Adrenal gland (tissue), 12 donors: ENCODE measurements around the gene RSKR. TPM values are rescaled to one million over a fixed set of nuclear protein-coding genes. Genes with fewer than 3 reads are reported as not detected.

Experiments
- DNase-seq, 7 donors: peaks; one replicate each; pipeline ENCODE4 v3.0.0-alpha.2; 2019 to 2020
- H3K27ac ChIP-seq, 5 donors: fragments of 200-600 bp; sonication (generic) in 4 of 5; 1 replicate in 3 of 5; 2 replicates in 2 of 5; pipeline versions ENCODE4 v1.5.1 to v1.8.0; 2016 to 2020; ENCODE audit warnings: mild to moderate bottlenecking in 1 of 5
- H3K27me3 ChIP-seq: fragments of 200-600 bp; 2 replicates; pipeline ENCODE4 v1.8.0; 2021
- H3K36me3 ChIP-seq, 2 donors: fragments of 200-600 bp; replicated peaks in 1 of 2; 1 replicate in 1 of 2; 2 replicates in 1 of 2; pipeline versions ENCODE4 v1.5.1 to v1.8.0; 2018 to 2022
- H3K4me1 ChIP-seq, 2 donors: fragments of 200-600 bp; replicated peaks in 1 of 2; 1 replicate in 1 of 2; 2 replicates in 1 of 2; pipeline versions ENCODE4 v1.5.1 to v1.8.0; 2018 to 2021
- H3K4me3 ChIP-seq, 4 donors: fragments of 200-600 bp; sonication (generic) in 3 of 4; one replicate each; pipeline ENCODE4 v1.5.1; 2016 to 2018
- H3K9me3 ChIP-seq, 3 donors: fragments of 200-600 bp; sonication (generic) in 1 of 3; replicated peaks in 1 of 3; 1 replicate in 2 of 3; 2 replicates in 1 of 3; pipeline versions ENCODE4 v1.5.1 to v1.8.0; 2016 to 2021
- POLR2A ChIP-seq, 2 donors: fragments of 450-650 bp; IDR thresholded peaks; one replicate each; pipeline ENCODE4 v1.6.1; 2017; ENCODE audit warnings: antibody characterized with exemption in 2 of 2, mild to moderate bottlenecking in 2 of 2, moderate library complexity in 1 of 2
- WGBS, 4 donors: extraction: QIAGEN DNeasy Blood & Tissue Kit in 2 of 4; methylation state at CpG; one replicate each; pipeline versions ENCODE4 v1.1.5 to v1.1.7; 2013 to 2017; 5-methylcytosine and 5-hydroxymethylcytosine counted together
- intact Hi-C, 2 donors: fragments of 100-400 bp; cut with DNase I; formaldehyde crosslinking; loops; one replicate each; pipeline versions ENCODE4 v1.14.1 to v1.15.0; 2022 to 2023
- polyA plus RNA-seq, 3 donors: library from polyadenylated mRNA; stranded (reverse); fragments of 200-250 nt in 2 of 3; fragments of 350-450 nt in 1 of 3; fragmentation: Illumina TruSeq in 1 of 3; extraction: RNeasy Lipid Tissue Mini Kit (QIAGEN cat#74804) in 1 of 3; gene quantifications; one replicate each; pipeline ENCODE4 v1.2.3, GENCODE V29; 2013 to 2014
- total RNA-seq, 9 donors: library from RNA; depleted of rRNA in 4 of 9; stranded (reverse); fragments of >200 nt in 4 of 9; fragments of 120-200 nt in 1 of 9; fragmentation: NEBNext Ultra II Directional in 1 of 9; extraction: Animal tissue kit (Norgen Biotek cat#: 25700) in 1 of 9; gene quantifications; one replicate each; pipeline versions ENCODE4 v1.1.0 to v1.2.4, GENCODE V29; 2013 to 2023
- TF ChIP-seq, protein P1 (sequence below), 6 experiments: fragments of 450-650 bp in 4 of 6; fragments of 200-600 bp in 2 of 6; sonication (generic) in 1 of 6; IDR thresholded peaks; 1 replicate in 5 of 6; 2 replicates in 1 of 6; pipeline versions ENCODE4 v1.5.1 to v1.8.0; 2016 to 2021; ENCODE audit warnings: antibody characterized with exemption in 6 of 6, mild to moderate bottlenecking in 2 of 6, moderate library complexity in 1 of 6
- donor health status: healthy with polysubstance abuse.
- donor health status: Bipolar disorder and iron deficiency.
- donor health status: DM: yes; HTN: yes; CAD: no.
- donor health status: DM: no; HTN: no; CAD: no.
- donor health status: DM: no; HTN: no; CAD: no.
- donor health status: DM: yes; HTN: yes; CAD: no.

Gene RSKR
- total and polyA plus RNA-seq, 12 donors = 1.1 to 12.3 (median 5.1) TPM

DNA sequence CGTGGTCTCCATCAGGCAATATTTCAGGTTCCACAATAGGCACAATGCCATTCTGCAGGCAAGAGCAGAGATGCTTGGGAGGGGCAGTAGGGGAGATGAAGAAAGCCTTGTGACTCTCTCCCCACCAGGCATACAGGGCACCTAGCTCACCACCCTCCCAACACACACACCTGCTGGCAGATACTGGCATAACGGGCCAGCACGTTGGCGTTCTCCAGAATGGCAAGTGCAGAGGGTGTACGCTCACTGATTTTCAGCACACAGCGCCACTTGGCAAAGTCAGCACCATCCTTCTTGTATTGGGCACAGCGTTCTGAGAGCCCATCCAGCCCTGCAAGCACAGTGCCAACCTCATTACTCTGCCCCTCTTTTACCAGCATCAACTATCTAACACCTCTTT is 39.5 kb downstream of the RSKR start:
- H3K4me1 ChIP-seq = peaks cover 13 to 25% of the 10 kb centered on the region in 2 donors
- H3K4me3 ChIP-seq = no peak overlapping the region
- DNase-seq = no peak
- no peaks in the 10 kb centered on the region for H3K36me3 ChIP-seq
- intact Hi-C loops = no loop called here
- no peak for TF ChIP-seq POLR2A (IDR thresholded peaks at IDR 0.05)
- TF ChIP-seq, protein P1, sequence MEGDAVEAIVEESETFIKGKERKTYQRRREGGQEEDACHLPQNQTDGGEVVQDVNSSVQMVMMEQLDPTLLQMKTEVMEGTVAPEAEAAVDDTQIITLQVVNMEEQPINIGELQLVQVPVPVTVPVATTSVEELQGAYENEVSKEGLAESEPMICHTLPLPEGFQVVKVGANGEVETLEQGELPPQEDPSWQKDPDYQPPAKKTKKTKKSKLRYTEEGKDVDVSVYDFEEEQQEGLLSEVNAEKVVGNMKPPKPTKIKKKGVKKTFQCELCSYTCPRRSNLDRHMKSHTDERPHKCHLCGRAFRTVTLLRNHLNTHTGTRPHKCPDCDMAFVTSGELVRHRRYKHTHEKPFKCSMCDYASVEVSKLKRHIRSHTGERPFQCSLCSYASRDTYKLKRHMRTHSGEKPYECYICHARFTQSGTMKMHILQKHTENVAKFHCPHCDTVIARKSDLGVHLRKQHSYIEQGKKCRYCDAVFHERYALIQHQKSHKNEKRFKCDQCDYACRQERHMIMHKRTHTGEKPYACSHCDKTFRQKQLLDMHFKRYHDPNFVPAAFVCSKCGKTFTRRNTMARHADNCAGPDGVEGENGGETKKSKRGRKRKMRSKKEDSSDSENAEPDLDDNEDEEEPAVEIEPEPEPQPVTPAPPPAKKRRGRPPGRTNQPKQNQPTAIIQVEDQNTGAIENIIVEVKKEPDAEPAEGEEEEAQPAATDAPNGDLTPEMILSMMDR (IDR thresholded peaks at IDR 0.05) = no peak
- WGBS, 4 donors = 95 to 97% (median 96%) methylated on average over 2 to 7 of the region's 7 CpGs
- no peaks in the 10 kb centered on the region for H3K27me3 ChIP-seq
- no peak overlapping the region for H3K27ac ChIP-seq
- H3K9me3 ChIP-seq = no peaks in the 10 kb centered on the region

DNA sequence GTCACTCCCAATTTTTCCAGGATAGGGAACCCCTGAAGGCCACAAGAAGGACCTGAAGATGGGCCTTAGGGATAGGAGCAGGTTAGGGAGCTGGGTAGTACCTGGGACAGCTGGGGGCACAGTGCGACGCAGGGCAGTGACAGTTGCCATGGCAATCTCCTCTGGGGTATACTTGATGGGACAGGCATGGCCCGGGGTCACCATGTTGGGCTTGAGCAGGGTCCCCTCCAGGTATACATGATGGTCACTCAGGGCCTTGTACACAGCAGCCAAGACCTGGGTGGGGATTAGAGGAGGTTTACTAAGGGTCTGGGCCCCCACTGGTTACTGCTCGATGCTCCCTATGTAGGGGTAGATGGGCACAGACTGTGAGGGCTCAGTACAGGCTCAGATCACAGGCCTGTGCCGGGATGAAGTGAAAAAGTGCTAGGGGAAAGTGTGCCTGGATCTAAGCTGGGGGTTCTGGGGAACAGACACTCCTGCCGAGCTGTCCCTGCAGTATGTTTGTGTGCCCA is 40.0 kb downstream of the RSKR start:
- H3K27me3 ChIP-seq = no peaks in the 10 kb centered on the region
- WGBS, 4 donors = 92 to 98% (median 94%) methylated on average over 6 of the region's 6 CpGs
- H3K36me3 ChIP-seq = no peaks in the 10 kb centered on the region
- H3K4me1 ChIP-seq = peaks cover 13 to 30% of the 10 kb centered on the region in 2 donors
- TF ChIP-seq, protein P1 (IDR thresholded peaks at IDR 0.05) = no peak
- intact Hi-C loops = no loop called here
- no peak overlapping the region for H3K27ac ChIP-seq
- no peak overlapping the region for H3K4me3 ChIP-seq
- DNase-seq = no peak
- no peaks in the 10 kb centered on the region for H3K9me3 ChIP-seq

DNA sequence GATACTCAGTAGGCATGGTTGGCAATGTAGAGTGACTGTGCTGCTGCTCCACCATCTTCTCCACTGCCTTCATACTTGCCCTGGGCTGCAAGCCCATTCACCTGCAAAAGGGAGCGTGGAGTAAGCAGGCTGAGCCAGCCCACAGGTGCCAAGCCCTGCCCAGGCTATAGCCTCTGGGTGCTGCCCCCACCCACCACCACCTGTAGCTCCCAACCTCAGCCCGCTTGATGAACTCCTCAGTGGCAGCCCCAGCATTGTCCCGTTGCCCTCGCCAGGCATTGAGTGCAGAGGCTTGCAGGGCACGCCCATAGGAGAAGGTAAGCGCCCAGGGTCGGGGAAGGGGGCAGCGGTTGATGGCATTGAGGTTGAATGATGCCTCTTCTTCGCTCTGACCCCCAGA is 40.5 kb downstream of the RSKR start:
- WGBS, 4 donors = 92 to 99% (median 96%) methylated on average over 7 to 9 of the region's 9 CpGs
- no peak overlapping the region for H3K27ac ChIP-seq
- H3K27me3 ChIP-seq = no peaks in the 10 kb centered on the region
- intact Hi-C loops = no loop called here
- H3K36me3 ChIP-seq = no peaks in the 10 kb centered on the region
- TF ChIP-seq POLR2A (IDR thresholded peaks at IDR 0.05) = no peak
- TF ChIP-seq, protein P1 (IDR thresholded peaks at IDR 0.05) = no peak
- peaks cover 13 to 30% of the 10 kb centered on the region in 2 donors for H3K4me1 ChIP-seq
- H3K9me3 ChIP-seq = no peaks in the 10 kb centered on the region
- no peak overlapping the region for H3K4me3 ChIP-seq
- no peak for DNase-seq

DNA sequence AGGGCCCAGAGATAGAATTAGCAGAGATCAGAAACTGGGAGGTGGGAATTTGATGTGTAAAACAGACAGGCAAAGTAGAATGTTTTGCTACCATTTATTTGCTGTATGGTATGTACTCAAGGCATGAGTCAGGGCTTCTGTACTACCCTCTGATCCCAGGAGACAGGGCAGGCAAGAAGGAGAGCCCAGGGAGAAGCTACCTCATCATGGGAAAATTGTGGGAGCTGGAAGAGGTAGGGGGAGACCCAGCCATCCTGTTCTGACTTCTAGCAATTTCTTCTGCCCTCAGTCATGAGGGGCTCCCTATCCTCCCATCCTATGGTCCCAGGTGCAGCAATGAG is 41.0 kb downstream of the RSKR start:
- TF ChIP-seq, protein P1 (IDR thresholded peaks at IDR 0.05) = no peak
- no peak for TF ChIP-seq POLR2A (IDR thresholded peaks at IDR 0.05)
- Histone ChIP-seq H3K4me1 (peaks cover 13 to 30% of the 10 kb centered on the region in 2 donors), H3K27ac (no peak overlapping the region), H3K36me3 (no peaks in the 10 kb centered on the region), H3K4me3 (no peak overlapping the region), H3K9me3 (no peaks in the 10 kb centered on the region), H3K27me3 (no peaks in the 10 kb centered on the region)
- DNase-seq = no peak
- intact Hi-C loops = no loop called here
